IMR-90 (cell line): ENCODE results near the gene DYNLT2. TPM values are rescaled to one million over a fixed set of nuclear protein-coding genes. Genes with fewer than 3 reads are reported as not detected.

Experiments used
- ATAC-seq: fragments of 200-7000 bp; cut with Tn5 transposase; 2 replicates; pipeline ENCODE4 v1.9.1; 2020; ENCODE audit warnings: low read depth, mild to moderate bottlenecking, moderate library complexity
- BruUV-seq: library from RNA; stranded (reverse); fragments of 400-500 nt; replicated peaks from 2 replicates; lab custom pipeline; 2021; lab: Mats Ljungman, UMichigan
- CTCF ChIA-PET: fragments of 300-600 bp; formaldehyde crosslinking; extraction: SDS; loops from one replicate; lab custom pipeline; 2021; ENCODE audit warnings: antibody characterized with exemption; lab: Yijun Ruan, JAX
- POLR2A ChIA-PET: fragments of 300-600 bp; sonication (Branson Sonifier 250); formaldehyde crosslinking; loops from one replicate; lab custom pipeline; 2022; ENCODE audit warnings: antibody characterized with exemption; ENCODE audit not compliant: unreplicated experiment; lab: Charles Lee
- DNase-seq: peaks from one replicate; pipeline ENCODE4 v3.0.0; 2013
- H2AFZ ChIP-seq: replicated peaks from 2 replicates; pipeline ENCODE3; 2013; ENCODE audit warnings: low read length, mild to moderate bottlenecking; ENCODE audit not compliant: poor library complexity
- H2AK5ac ChIP-seq: 2 replicates; pipeline ENCODE4 v1.6.1; 2013; ENCODE audit warnings: low read depth, low read length, inconsistent platforms
- H2AK9ac ChIP-seq: replicated peaks from 2 replicates; pipeline ENCODE3; 2013; ENCODE audit warnings: mild to moderate bottlenecking, low read depth, low read length, moderate library complexity; ENCODE audit not compliant: poor library complexity
- H2BK120ac ChIP-seq: 2 replicates; pipeline ENCODE4 v1.6.1; 2013; ENCODE audit warnings: low read depth, low read length, inconsistent platforms
- H2BK15ac ChIP-seq: 3 replicates; pipeline ENCODE4 v1.6.1; 2013; ENCODE audit warnings: low read depth, low read length, inconsistent platforms
- H2BK20ac ChIP-seq: 2 replicates; pipeline ENCODE4 v1.6.1; 2013; ENCODE audit warnings: low read depth, mild to moderate bottlenecking, inconsistent platforms, low read length, moderate library complexity
- H2BK5ac ChIP-seq: 2 replicates; pipeline ENCODE4 v1.6.1; 2013; ENCODE audit warnings: mild to moderate bottlenecking, low read depth, low read length, inconsistent platforms; ENCODE audit not compliant: poor library complexity, severe bottlenecking
- H3K14ac ChIP-seq: replicated peaks from 2 replicates; pipeline ENCODE4 v1.6.1; 2013; ENCODE audit warnings: low read depth, low read length, inconsistent platforms
- H3K18ac ChIP-seq: 2 replicates; pipeline ENCODE4 v1.6.1; 2013; ENCODE audit warnings: low read depth, low read length, control low read depth
- H3K23ac ChIP-seq: 2 replicates; pipeline ENCODE4 v1.6.1; 2013; ENCODE audit warnings: low read depth, low read length, inconsistent platforms
- H3K27ac ChIP-seq: 2 replicates; pipeline ENCODE4 v1.5.1; 2013; ENCODE audit warnings: mild to moderate bottlenecking, control low read depth, low read length; ENCODE audit not compliant: insufficient read depth
- H3K27me3 ChIP-seq: 2 replicates; pipeline ENCODE4 v1.6.1; 2013; ENCODE audit warnings: low read length; ENCODE audit not compliant: control insufficient read depth, insufficient read depth
- H3K36me3 ChIP-seq: 2 replicates; pipeline ENCODE4 v1.6.1; 2013; ENCODE audit warnings: low read length, mixed read lengths; ENCODE audit not compliant: control insufficient read depth, insufficient read depth
- H3K4ac ChIP-seq: 2 replicates; pipeline ENCODE4 v1.6.1; 2013; ENCODE audit warnings: low read depth, low read length, inconsistent platforms
- H3K4me1 ChIP-seq: 2 replicates; pipeline ENCODE4 v1.6.1; 2013; ENCODE audit warnings: low read length, mixed read lengths; ENCODE audit not compliant: control insufficient read depth, insufficient read depth
- H3K4me2 ChIP-seq: 2 replicates; pipeline ENCODE4 v1.6.1; 2013; ENCODE audit warnings: low read depth, mild to moderate bottlenecking, control low read depth, low read length, moderate library complexity
- H3K4me3 ChIP-seq: 2 replicates; pipeline ENCODE4 v1.5.1; 2013; ENCODE audit warnings: low read depth, mild to moderate bottlenecking, control low read depth, low read length, moderate library complexity; ENCODE audit not compliant: insufficient read depth
- H3K56ac ChIP-seq: 2 replicates; pipeline ENCODE4 v1.6.1; 2013; ENCODE audit warnings: low read length, inconsistent platforms; ENCODE audit not compliant: insufficient read depth; ENCODE audit errors: extremely low read depth
- H3K79me1 ChIP-seq, 2 experiments: 2 replicates each; pipeline ENCODE4 v1.6.1; 2013; ENCODE audit warnings: low read length in 2 of 2, inconsistent platforms in 1 of 2, low read depth in 1 of 2
- H3K9ac ChIP-seq: 2 replicates; pipeline ENCODE4 v1.6.1; 2013; ENCODE audit warnings: low read depth, low read length, control low read depth
- H3K9me1 ChIP-seq: 2 replicates; pipeline ENCODE4 v1.6.1; 2013; ENCODE audit warnings: low read length, inconsistent platforms; ENCODE audit not compliant: insufficient read depth
- H3K9me3 ChIP-seq: 2 replicates; pipeline ENCODE4 v1.6.1; 2013; ENCODE audit warnings: low read length; ENCODE audit not compliant: control insufficient read depth, insufficient read depth
- H4K20me1 ChIP-seq: 2 replicates; pipeline ENCODE4 v1.6.1; 2013; ENCODE audit warnings: low read length, inconsistent platforms; ENCODE audit not compliant: insufficient read depth
- H4K5ac ChIP-seq: 2 replicates; pipeline ENCODE4 v1.6.1; 2013; ENCODE audit warnings: mild to moderate bottlenecking, low read depth, low read length, control low read depth
- H4K8ac ChIP-seq, 2 experiments: 2 replicates each; pipeline ENCODE4 v1.6.1; 2013; ENCODE audit warnings: low read depth in 2 of 2, low read length in 2 of 2, control low read depth in 1 of 2, inconsistent platforms in 1 of 2
- H4K91ac ChIP-seq: 2 replicates; pipeline ENCODE4 v1.6.1; 2013; ENCODE audit warnings: low read depth, low read length, inconsistent platforms; ENCODE audit not compliant: insufficient read depth
- CEBPB ChIP-seq: IDR thresholded peaks from 2 replicates; pipeline ENCODE4 v1.6.1; 2012; ENCODE audit warnings: low read depth, low read length, improper control_type of control experiment
- MAFK ChIP-seq: IDR thresholded peaks from 2 replicates; pipeline ENCODE4 v1.6.1; 2012; ENCODE audit warnings: low read depth, low read length, improper control_type of control experiment
- RAD21 ChIP-seq: IDR thresholded peaks from 2 replicates; pipeline ENCODE4 v1.6.1; 2012; ENCODE audit warnings: low read length, improper control_type of control experiment
- WGBS, 2 experiments: methylation state at CpG; one replicate each; pipeline versions ENCODE4 v1.1.5 to v1.1.7; 2013; ENCODE audit warnings: missing lambda C conversion rate in 2 of 2; ENCODE audit not compliant: insufficient read length in 1 of 2; ENCODE audit errors: extremely low coverage in 2 of 2; 5-methylcytosine and 5-hydroxymethylcytosine counted together
- dilution Hi-C: fragments of 300-500 bp; cut with HindIII; formaldehyde crosslinking; loops from one replicate; pipeline ENCODE4 v1.14.3; 2018; ENCODE audit warnings: low sequenced_read_pairs; ENCODE audit not compliant: unreplicated experiment
- in situ Hi-C: fragments of 300-500 bp; cut with MboI; formaldehyde crosslinking; loops from 3 replicates; pipeline ENCODE4 v1.14.3; 2019; ENCODE audit warnings: low sequenced_read_pairs, inconsistent platforms, mixed read lengths
- intact Hi-C: fragments of 100-400 bp; cut with micrococcal nuclease; formaldehyde crosslinking; loops from 2 replicates; pipeline ENCODE4 v1.10.0; 2022
- polyA plus RNA-seq, 3 experiments: library from polyadenylated mRNA; depleted of rRNA; stranded (reverse); fragments of >200 nt; gene quantifications; 2 replicates each; pipeline ENCODE4 v1.2.3, GENCODE V29; 2012; ENCODE audit warnings: low replicate concordance in 1 of 3
- total RNA-seq: library from RNA; depleted of rRNA; stranded (reverse); fragments of >200 nt; gene quantifications from 2 replicates; pipeline ENCODE4 v1.2.3, GENCODE V29; 2012

Gene DYNLT2
- total and polyA plus RNA-seq, 2 of the 4 experiments (the other 2 are of a cell fraction) = 0.36 to 0.44 TPM

- peak overlapping the region; percentile 55 for H4K5ac ChIP-seq
- H2AK5ac ChIP-seq = peak overlapping the region; percentile 77
- dilution Hi-C loops (no loop called here), intact Hi-C loops (loop anchor here (2.0 to 5.0 kb wide), 3 partner anchors 181 to 808 kb away; partner anchors contain the start of gene THBS2), in situ Hi-C loops (no loop called here)
- peak overlapping the region; percentile 91 for H3K4ac ChIP-seq
- H2BK120ac ChIP-seq = no peak overlapping the region
- H4K91ac ChIP-seq = peak overlapping the region; percentile 70
- TF ChIP-seq RAD21 (no peak), CEBPB (no peak), MAFK (no peak)
- ChIA-PET CTCF (interaction anchor here (1.0 kb wide), 1 partner anchor 16 kb away, joined by 3 read pairs; no protein-coding TSS in a partner anchor), POLR2A (no interaction called here)
- peak overlapping the region; percentile 89 for H3K27ac ChIP-seq
- ATAC-seq = no peak
- peak overlapping the region; percentile 30 to 92 for H4K8ac ChIP-seq
- no peak for DNase-seq
- H3K79me1 ChIP-seq = peaks cover 26 to 54% of the 10 kb centered on the region in 2 experiments
- peak overlapping the region; percentile 93 for H3K4me2 ChIP-seq
- H2BK15ac ChIP-seq = no peak overlapping the region
- H2BK5ac ChIP-seq = peak overlapping the region; percentile 85
- peak overlapping the region; percentile 96 for H2AFZ ChIP-seq
- peak overlapping the region; percentile 38 for H3K14ac ChIP-seq
- peak overlapping the region; percentile 82 for H3K9ac ChIP-seq
- H3K36me3 ChIP-seq = peaks cover 9% of the 10 kb centered on the region
- H3K23ac ChIP-seq = peak overlapping the region; percentile 70
- H3K9me1 ChIP-seq = peaks cover 11% of the 10 kb centered on the region; the same call in 1 of the 2 replicates
- peaks cover 9% of the 10 kb centered on the region for H3K4me1 ChIP-seq
- no CpG with 5 or more reads among the region's 22 CpGs for WGBS, 2 experiments
- H4K20me1 ChIP-seq = peaks cover 10% of the 10 kb centered on the region; the same call in 1 of the 2 replicates
- H2BK20ac ChIP-seq = no peak overlapping the region
- no peak overlapping the region for H3K18ac ChIP-seq
- peak overlapping the region; percentile 70; the same call in 1 of the 2 replicates for H3K56ac ChIP-seq
- peak overlapping the region; percentile 76 for H3K4me3 ChIP-seq
- peak overlapping the region; percentile 97 for H2AK9ac ChIP-seq
- H3K27me3 ChIP-seq = no peaks in the 10 kb centered on the region
- no peaks in the 10 kb centered on the region for H3K9me3 ChIP-seq
- BruUV-seq = no TSS peak
These were observed 48.5 kb downstream of the DYNLT2 start for GRCh38 chr6:169702840-169703246.
